Sigmoid colon (tissue), 4 donors: Measurements from ENCODE around the gene ALDH4A1.

Experiments used
- CTCF ChIP-seq, 4 experiments: fragments of 450-650 bp in 3 of 4; fragments of 200-600 bp in 1 of 4; IDR thresholded peaks; one replicate each; pipeline ENCODE4 v1.5.1; 2016 to 2019; ENCODE audit warnings: antibody characterized with exemption in 4 of 4, mild to moderate bottlenecking in 3 of 4, moderate library complexity in 2 of 4
- EP300 ChIP-seq, 4 donors: sonication (generic); formaldehyde crosslinking; IDR thresholded peaks; one replicate each; pipeline ENCODE4 v1.6.1; 2017; ENCODE audit warnings: antibody characterized with exemption in 4 of 4
- POLR2A ChIP-seq, 2 donors: fragments of 450-650 bp; IDR thresholded peaks; one replicate each; pipeline ENCODE4 v1.6.1; 2016; ENCODE audit warnings: antibody characterized with exemption in 2 of 2, mild to moderate bottlenecking in 2 of 2, moderate library complexity in 2 of 2
- POLR2AphosphoS5 ChIP-seq, 4 donors: sonication (generic); formaldehyde crosslinking; IDR thresholded peaks; one replicate each; pipeline ENCODE4 v1.6.1; 2017; ENCODE audit warnings: antibody characterized with exemption in 4 of 4

GRCh38 chr1:18878538-18879214 lies 23.7 kb downstream of the ALDH4A1 start:
- TF ChIP-seq POLR2A (IDR thresholded peaks at IDR 0.05): no peak
- no peak for TF ChIP-seq POLR2AphosphoS5 (IDR thresholded peaks at IDR 0.05)
- no peak for TF ChIP-seq CTCF (IDR thresholded peaks at IDR 0.05)
- TF ChIP-seq EP300 (IDR thresholded peaks at IDR 0.05): no peak
